ENCODE data around the gene CCDC18.

- TF ChIP-seq CTCF (tag by site-specific recombination; IDR thresholded peaks at IDR 0.05) (no peak), ZBTB20 (tag by site-specific recombination; IDR thresholded peaks at IDR 0.05) (no peak), GLI2 (tag by site-specific recombination; IDR thresholded peaks at IDR 0.05; ENCODE audit: borderline replicate concordance, low read depth) (no peak)
Observed at GRCh38 chr1:93251966-93252365, 71.4 kb downstream of the CCDC18 start.
